GM18511 (cell line): ENCODE results near the gene FSTL4.

ENCODE experiments used
- ATAC-seq: cut with Tn5 transposase; IDR thresholded peaks from one replicate; pipeline ENCODE4 v1.9.1; 2021; ENCODE audit warnings: mild to moderate bottlenecking, moderate library complexity; ENCODE audit not compliant: unreplicated experiment

The FSTL4 gene

GRCh38 chr5:133154274-133155075, 457.9 kb downstream of the FSTL4 start:
- no peak for ATAC-seq

- ATAC-seq: no peak
Observed at GRCh38 chr5:133150909-133151544, 461.3 kb downstream of the FSTL4 start.

DNA sequence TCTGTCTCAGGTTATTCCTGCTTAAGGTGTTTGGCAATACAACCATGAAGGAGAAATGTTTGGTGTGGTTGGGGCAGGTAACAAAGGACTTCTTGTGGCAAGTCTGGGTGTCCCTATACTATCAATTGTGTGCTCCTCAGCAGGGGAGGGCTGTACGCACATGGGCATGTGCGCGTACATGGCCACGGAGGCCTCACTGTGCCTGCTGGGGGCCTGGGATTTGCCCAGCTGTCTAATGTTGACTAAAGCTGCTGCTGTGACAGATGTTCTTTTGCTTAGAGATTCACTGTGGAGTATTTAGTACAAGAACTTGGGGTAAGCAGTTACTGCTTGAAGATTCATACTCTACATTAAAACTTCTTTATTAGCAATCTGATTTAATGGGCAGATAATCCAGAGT, 463.0 kb downstream of the FSTL4 start:
- ATAC-seq: no peak

DNA sequence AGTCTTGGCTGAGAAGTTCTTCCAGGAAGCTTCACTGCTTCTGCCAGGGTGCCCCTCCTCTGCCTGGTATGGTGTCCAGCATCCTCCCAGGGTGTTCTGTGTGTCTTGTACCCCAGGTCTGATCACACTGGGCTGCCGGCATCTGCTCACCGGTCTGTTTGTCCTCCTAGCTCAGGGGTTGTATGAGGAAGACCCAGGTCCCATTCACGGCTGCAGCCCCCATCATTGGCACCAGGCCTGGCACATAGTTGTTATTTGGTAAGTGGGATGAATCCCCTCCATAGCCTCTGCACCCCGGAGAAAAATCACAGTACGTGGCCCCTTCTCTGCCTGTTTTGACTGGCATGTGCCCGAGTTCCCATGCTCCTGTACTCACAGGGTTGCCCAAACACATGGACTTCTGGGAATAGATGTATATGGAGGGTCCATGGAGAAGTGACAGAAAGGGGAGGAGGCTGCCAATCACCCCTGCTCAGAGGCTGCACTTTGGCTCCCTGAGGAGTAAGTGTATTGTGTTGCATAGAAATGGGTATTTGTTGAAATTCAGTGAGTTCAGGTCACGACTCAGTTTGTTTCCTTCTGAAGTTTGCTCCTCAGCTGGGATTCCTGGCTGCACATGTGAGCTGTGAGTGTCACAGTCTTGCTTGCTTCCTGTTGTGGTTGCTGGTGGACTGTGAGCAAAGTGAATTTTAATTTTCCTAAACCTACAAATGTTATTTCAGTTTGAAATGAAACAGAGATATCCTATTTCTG, 464.4 kb downstream of the FSTL4 start:
- no peak for ATAC-seq

DNA sequence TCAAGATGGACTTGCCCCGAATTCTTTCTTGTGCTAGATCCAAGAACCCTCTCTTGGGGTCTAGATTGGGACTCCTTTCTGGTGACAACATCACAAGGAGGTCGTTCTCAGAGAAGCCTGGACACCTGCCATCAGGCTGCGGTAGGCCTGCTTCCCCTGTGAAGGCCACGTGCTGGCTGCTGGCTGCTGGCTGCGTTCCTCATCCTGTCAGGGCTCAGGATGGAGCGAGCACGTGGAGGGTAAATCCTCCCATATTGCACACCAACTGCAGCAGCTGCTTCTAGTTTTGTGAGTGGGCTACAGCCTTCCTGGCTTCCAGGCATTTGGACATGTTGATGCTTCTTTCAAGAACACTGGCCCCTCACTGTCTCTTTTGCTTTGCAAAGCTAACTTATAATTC, 464.9 kb downstream of the FSTL4 start:
- ATAC-seq: no peak
